Stimulated activated CD8-positive, alpha-beta memory T cell treated with anti-CD3 and anti-CD28 coated beads, Interleukin-12 subunit alpha, Interleukin-12 subunit beta, amount 100 ng/mL, for 4 hours (primary cell): Measurements from ENCODE around the gene ZNF845.
"Not testable (repeated sequence)": the region's sequence is repeated elsewhere in the genome, so short reads cannot be mapped to it uniquely, and the experiment has no call there.

Experiments used
- DNase-seq: peaks from one replicate; pipeline ENCODE4 v3.0.0-alpha.2; 2020; ENCODE audit warnings: low read depth

The ZNF845 gene

GRCh38 chr19:53381376-53381775 lies 47.8 kb downstream of the ZNF845 start:
- DNase-seq, result no peak

- DNase-seq, result no peak
Observed at GRCh38 chr19:53388168-53388567, 54.6 kb downstream of the ZNF845 start.

- no peak for DNase-seq
Observed at GRCh38 chr19:53388904-53389303, 55.4 kb downstream of the ZNF845 start.

GRCh38 chr19:53389571-53389970 lies 56.0 kb downstream of the ZNF845 start:
- DNase-seq, result no peak

- no peak for DNase-seq
Observed at GRCh38 chr19:53389978-53390377, 56.4 kb downstream of the ZNF845 start.

- DNase-seq, result no peak
Observed at GRCh38 chr19:53394522-53394973, 61.0 kb downstream of the ZNF845 start.

GRCh38 chr19:53394974-53395839 lies 61.7 kb downstream of the ZNF845 start, which contains the start of gene ZNF765:
ZNF765 (plus strand) TSS chr19:53395149; CDS start chr19:53398016, 2,867 bp downstream.
- DNase-seq, result peak; percentile 96

GRCh38 chr19:53395840-53396524 lies 62.4 kb downstream of the ZNF845 start:
- not testable (repeated sequence) for DNase-seq

- no peak for DNase-seq
Observed at GRCh38 chr19:53396525-53396868, 62.9 kb downstream of the ZNF845 start.

- not testable (repeated sequence) for DNase-seq
Observed at GRCh38 chr19:53397918-53398317, 64.4 kb downstream of the ZNF845 start.
